Neural crest cell (in vitro differentiated cells): ENCODE data around the gene CYB5R2. TPM values are rescaled to one million over a fixed set of nuclear protein-coding genes. Genes with fewer than 3 reads are reported as not detected.
A peak's percentile ranks its signal among the peaks of the same experiment; 100 is the strongest.

Source experiments
- DNase-seq: peaks from one replicate; pipeline ENCODE4 v3.0.0; 2021; ENCODE audit warnings: low read depth, mixed read lengths, low spot score
- H3K27ac Mint-ChIP-seq: one replicate; pipeline ENCODE4 v1.8.0; 2021; ENCODE audit warnings: mild to moderate bottlenecking, mixed read lengths; ENCODE audit not compliant: unreplicated experiment
- H3K27me3 Mint-ChIP-seq: 2 replicates; pipeline ENCODE4 v1.8.0; 2021; ENCODE audit warnings: low read depth, mild to moderate bottlenecking, mixed read lengths
- H3K36me3 Mint-ChIP-seq: 2 replicates; pipeline ENCODE4 v1.8.0; 2021; ENCODE audit warnings: low read depth, mild to moderate bottlenecking, mixed read lengths
- H3K4me1 Mint-ChIP-seq: 2 replicates; pipeline ENCODE4 v1.8.0; 2021; ENCODE audit warnings: mixed read lengths
- H3K4me3 Mint-ChIP-seq: one replicate; pipeline ENCODE4 v1.8.0; 2021; ENCODE audit warnings: mild to moderate bottlenecking, mixed read lengths
- H3K9me3 Mint-ChIP-seq: 2 replicates; pipeline ENCODE4 v1.8.0; 2021; ENCODE audit warnings: mixed read lengths
- CTCF ChIP-seq: fragments of 200-600 bp; sonication (generic); conservative IDR thresholded peaks from 2 replicates; pipeline ENCODE4 v1.5.0; 2021; ENCODE audit warnings: antibody characterized with exemption, mild to moderate bottlenecking
- total RNA-seq: library from RNA; stranded (reverse); gene quantifications from 2 replicates; pipeline ENCODE4 v1.2.1, GENCODE V29; 2021

CYB5R2 gene
- total RNA-seq, 1 donor from 2014 or later = 15.1 TPM

GRCh38 chr11:7670641-7671040 lies 2.7 kb downstream of the CYB5R2 start:
- H3K9me3 Mint-ChIP-seq = no peaks in the 10 kb centered on the region
- no peak overlapping the region for H3K4me3 Mint-ChIP-seq
- peaks cover 31% of the 10 kb centered on the region for H3K27me3 Mint-ChIP-seq
- no peak overlapping the region for H3K27ac Mint-ChIP-seq
- TF ChIP-seq CTCF = no peak
- H3K4me1 Mint-ChIP-seq = peaks cover 39% of the 10 kb centered on the region
- DNase-seq = no peak
- peaks cover 5% of the 10 kb centered on the region for H3K36me3 Mint-ChIP-seq

- DNase-seq = no peak
- H3K9me3 Mint-ChIP-seq = no peaks in the 10 kb centered on the region
- peak overlapping the region; percentile 8 for H3K4me3 Mint-ChIP-seq
- no peak for TF ChIP-seq CTCF
- H3K4me1 Mint-ChIP-seq = peaks cover 33% of the 10 kb centered on the region
- H3K27ac Mint-ChIP-seq = peak overlapping the region; percentile 63
- H3K36me3 Mint-ChIP-seq = peaks cover 9% of the 10 kb centered on the region
- peaks cover 14% of the 10 kb centered on the region for H3K27me3 Mint-ChIP-seq
Observed at GRCh38 chr11:7668911-7669310, 4.4 kb downstream of the CYB5R2 start.

GRCh38 chr11:7668464-7668863 lies 4.8 kb downstream of the CYB5R2 start:
- no peak for DNase-seq
- H3K4me3 Mint-ChIP-seq = peak overlapping the region; percentile 8
- H3K27me3 Mint-ChIP-seq = peaks cover 13% of the 10 kb centered on the region
- TF ChIP-seq CTCF = no peak
- peaks cover 32% of the 10 kb centered on the region for H3K4me1 Mint-ChIP-seq
- H3K36me3 Mint-ChIP-seq = peaks cover 10% of the 10 kb centered on the region
- no peaks in the 10 kb centered on the region for H3K9me3 Mint-ChIP-seq
- peak overlapping the region; percentile 63 for H3K27ac Mint-ChIP-seq

DNA sequence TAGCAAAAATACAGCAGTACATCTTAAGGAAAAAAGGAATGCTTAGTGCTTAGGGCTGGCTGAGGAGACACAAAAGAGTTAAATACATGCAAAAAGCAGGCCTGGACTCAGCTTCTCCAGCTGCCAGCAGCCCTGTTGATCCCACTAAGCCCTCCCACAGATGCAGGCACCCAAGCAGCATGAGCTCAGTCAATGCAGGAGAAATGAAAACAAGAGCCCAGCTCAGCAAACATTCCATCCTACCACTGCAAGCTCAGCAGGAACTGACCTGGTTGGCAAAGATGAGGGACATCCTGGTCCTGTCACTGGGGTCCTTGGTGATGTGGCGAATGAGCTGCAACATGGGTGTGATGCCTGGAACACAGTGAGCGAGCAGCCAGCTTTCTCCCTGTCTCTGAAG lies 5.8 kb downstream of the CYB5R2 start:
- Mint-ChIP-seq H3K27ac (no peak overlapping the region), H3K4me3 (no peak overlapping the region), H3K27me3 (peaks cover 4% of the 10 kb centered on the region), H3K9me3 (no peaks in the 10 kb centered on the region), H3K36me3 (peaks cover 10% of the 10 kb centered on the region), H3K4me1 (peaks cover 28% of the 10 kb centered on the region)
- TF ChIP-seq CTCF = no peak
- DNase-seq = no peak

DNA sequence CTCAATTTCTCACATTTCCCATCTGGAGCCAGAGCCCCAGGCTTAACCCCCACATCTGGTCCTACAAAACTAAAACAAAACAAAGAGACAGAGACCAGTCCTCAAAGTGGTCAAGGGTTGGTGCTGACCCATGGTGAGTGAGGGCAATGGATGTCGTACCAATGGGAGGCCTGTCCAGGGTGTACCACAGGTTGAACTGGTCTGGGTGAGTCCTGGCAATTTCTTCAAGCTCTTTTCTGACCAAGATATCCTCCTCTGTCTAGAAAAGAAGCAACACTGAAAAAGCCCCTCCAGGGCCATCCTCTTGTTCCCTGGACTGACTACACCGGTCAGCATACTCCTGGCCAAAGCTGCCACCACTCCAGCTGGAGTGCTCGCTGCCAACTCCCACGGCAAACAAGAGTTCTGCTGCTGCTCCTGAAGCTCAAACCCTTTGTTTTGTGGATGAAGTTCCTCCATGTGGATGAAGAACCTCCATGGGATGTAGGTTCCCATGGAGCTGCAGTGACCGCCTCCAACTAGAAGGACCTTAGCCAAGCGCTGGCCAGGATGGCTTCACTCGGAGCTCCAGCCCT lies 6.9 kb downstream of the CYB5R2 start:
- H3K9me3 Mint-ChIP-seq = no peaks in the 10 kb centered on the region
- peaks cover 10% of the 10 kb centered on the region for H3K36me3 Mint-ChIP-seq
- H3K27me3 Mint-ChIP-seq = no peaks in the 10 kb centered on the region
- H3K27ac Mint-ChIP-seq = peak overlapping the region; percentile 19
- H3K4me1 Mint-ChIP-seq = peaks cover 25% of the 10 kb centered on the region
- H3K4me3 Mint-ChIP-seq = no peak overlapping the region
- DNase-seq = no peak
- no peak for TF ChIP-seq CTCF
